Peyer's patch (tissue), 4 donors: ENCODE data around the gene ZDHHC17.

Source experiments
- POLR2A ChIP-seq, 2 donors: fragments of 450-650 bp; IDR thresholded peaks; one replicate each; pipeline ENCODE4 v1.5.1; 2017; ENCODE audit warnings: antibody characterized with exemption in 2 of 2, mild to moderate bottlenecking in 2 of 2, moderate library complexity in 2 of 2
- TF ChIP-seq, protein P1 (sequence below), 6 experiments: fragments of 450-650 bp in 4 of 6; fragments of 200-600 bp in 2 of 6; sonication (generic) in 1 of 6; IDR thresholded peaks; one replicate each; pipeline ENCODE4 v1.5.1; 2017 to 2019; ENCODE audit warnings: antibody characterized with exemption in 6 of 6, mild to moderate bottlenecking in 3 of 6, moderate library complexity in 1 of 6

- TF ChIP-seq, protein P1, sequence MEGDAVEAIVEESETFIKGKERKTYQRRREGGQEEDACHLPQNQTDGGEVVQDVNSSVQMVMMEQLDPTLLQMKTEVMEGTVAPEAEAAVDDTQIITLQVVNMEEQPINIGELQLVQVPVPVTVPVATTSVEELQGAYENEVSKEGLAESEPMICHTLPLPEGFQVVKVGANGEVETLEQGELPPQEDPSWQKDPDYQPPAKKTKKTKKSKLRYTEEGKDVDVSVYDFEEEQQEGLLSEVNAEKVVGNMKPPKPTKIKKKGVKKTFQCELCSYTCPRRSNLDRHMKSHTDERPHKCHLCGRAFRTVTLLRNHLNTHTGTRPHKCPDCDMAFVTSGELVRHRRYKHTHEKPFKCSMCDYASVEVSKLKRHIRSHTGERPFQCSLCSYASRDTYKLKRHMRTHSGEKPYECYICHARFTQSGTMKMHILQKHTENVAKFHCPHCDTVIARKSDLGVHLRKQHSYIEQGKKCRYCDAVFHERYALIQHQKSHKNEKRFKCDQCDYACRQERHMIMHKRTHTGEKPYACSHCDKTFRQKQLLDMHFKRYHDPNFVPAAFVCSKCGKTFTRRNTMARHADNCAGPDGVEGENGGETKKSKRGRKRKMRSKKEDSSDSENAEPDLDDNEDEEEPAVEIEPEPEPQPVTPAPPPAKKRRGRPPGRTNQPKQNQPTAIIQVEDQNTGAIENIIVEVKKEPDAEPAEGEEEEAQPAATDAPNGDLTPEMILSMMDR (IDR thresholded peaks at IDR 0.05) = no peak
- TF ChIP-seq POLR2A (IDR thresholded peaks at IDR 0.05) = no peak
Observed at GRCh38 chr12:76874491-76875190, 110.7 kb downstream of the ZDHHC17 start.
